Stomach (tissue), 4 donors: ENCODE measurements around the gene EPHB4.

ENCODE experiments used
- CTCF ChIP-seq, 7 experiments: fragments of 450-650 bp in 4 of 7; fragments of 200-600 bp in 3 of 7; sonication (generic) in 3 of 7; IDR thresholded peaks; one replicate each; pipeline ENCODE4 v1.5.1; 2016 to 2019; ENCODE audit warnings: antibody characterized with exemption in 7 of 7, control low read depth in 2 of 7, mild to moderate bottlenecking in 1 of 7
- POLR2AphosphoS5 ChIP-seq, 3 donors: sonication (generic); formaldehyde crosslinking; IDR thresholded peaks; one replicate each; pipeline ENCODE4 v1.6.1; 2016; ENCODE audit warnings: antibody characterized with exemption in 3 of 3

GRCh38 chr7:100789055-100789454 lies 38.3 kb downstream of the EPHB4 start:
- TF ChIP-seq CTCF (IDR thresholded peaks at IDR 0.05) (no peak), POLR2AphosphoS5 (IDR thresholded peaks at IDR 0.05) (no peak)
